Measurements from ENCODE around the gene MTF2. TPM values are rescaled to one million over a fixed set of nuclear protein-coding genes. Genes with fewer than 3 reads are reported as not detected.

MTF2 gene
- total and polyA plus RNA-seq, 4 donors, result 3.2 to 17.8 (median 12.6) TPM

GRCh38 chr1:93036672-93037071 is 42.4 kb upstream of the MTF2 start:
- WGBS, result 83% methylated on average over 4 of the region's 4 CpGs
- Histone ChIP-seq H3K9me3 (ENCODE audit: control insufficient read depth in 4 of 4, low read length in 3 of 4) (no peaks in the 10 kb centered on the region), H3K36me3 (ENCODE audit: control insufficient read depth in 4 of 4, insufficient read depth in 3 of 4, low read depth in 1 of 4, low read length in 3 of 4) (no peaks in the 10 kb centered on the region), H3K4me1 (ENCODE audit: control insufficient read depth in 4 of 4, insufficient read depth in 4 of 4, low read length in 3 of 4) (no peaks in the 10 kb centered on the region), H3K27ac (ENCODE audit: low read depth in 1 of 2, low read length in 2 of 2) (no peak overlapping the region), H3K9ac (ENCODE audit: low read depth in 1 of 2, low read length in 2 of 2) (no peak overlapping the region), H3K4me3 (ENCODE audit: low read depth in 1 of 3, low read length in 3 of 3) (no peak overlapping the region), H3K27me3 (ENCODE audit: control insufficient read depth in 4 of 4, insufficient read depth in 4 of 4, low read length in 3 of 4) (no peaks in the 10 kb centered on the region)
- no peak for DNase-seq (ENCODE audit: low spot score)
- no peak for TF ChIP-seq FOXA2 (IDR thresholded peaks at IDR 0.05)
- TF ChIP-seq SP1 (IDR thresholded peaks at IDR 0.05), result no peak
- TF ChIP-seq RAD21 (IDR thresholded peaks at IDR 0.05), result no peak
- no peak for TF ChIP-seq GABPA (IDR thresholded peaks at IDR 0.05 in 1 of 2, conservative IDR thresholded peaks at IDR 0.05 in 1 of 2)
- TF ChIP-seq RXRA (IDR thresholded peaks at IDR 0.05), result no peak
- no peak for TF ChIP-seq HNF4G (IDR thresholded peaks at IDR 0.05)
- TF ChIP-seq JUND (IDR thresholded peaks at IDR 0.05), result no peak
- no peak for TF ChIP-seq EGR1 (IDR thresholded peaks at IDR 0.05; ENCODE audit: low read depth in 2 of 2)
- no peak for TF ChIP-seq TAF1 (conservative IDR thresholded peaks at IDR 0.05)
- no peak for TF ChIP-seq FOXA1 (IDR thresholded peaks at IDR 0.05)
- TF ChIP-seq YY1 (IDR thresholded peaks at IDR 0.05), result no peak
- TF ChIP-seq MAX (IDR thresholded peaks at IDR 0.05), result no peak
- no peak for TF ChIP-seq HNF4A (conservative IDR thresholded peaks at IDR 0.05)
- no peak for TF ChIP-seq CTCF (IDR thresholded peaks at IDR 0.05; ENCODE audit: low read depth, low read length, missing input control)
- TF ChIP-seq REST (IDR thresholded peaks at IDR 0.05), result no peak
- TF ChIP-seq NR2F2 (IDR thresholded peaks at IDR 0.05), result no peak

- WGBS, result 35% methylated on average over 10 of the region's 10 CpGs
- TF ChIP-seq HNF4G (IDR thresholded peaks at IDR 0.05) (peak; percentile 41), HNF4A (conservative IDR thresholded peaks at IDR 0.05) (peak; percentile 68 to 71), JUND (IDR thresholded peaks at IDR 0.05) (peak in 1 of 2 donors; percentile 0), YY1 (IDR thresholded peaks at IDR 0.05) (peak; percentile 17), SP1 (IDR thresholded peaks at IDR 0.05) (peak; percentile 71), REST (IDR thresholded peaks at IDR 0.05) (no peak)
- no peak for DNase-seq (ENCODE audit: low spot score)
These were observed 36.7 kb upstream of the MTF2 start for GRCh38 chr1:93042187-93043056.

More at GRCh38 chr1:93042187-93043056, 36.7 kb upstream of the MTF2 start:
- H3K27me3 ChIP-seq (ENCODE audit: control insufficient read depth in 4 of 4, insufficient read depth in 4 of 4, low read length in 3 of 4), result no peaks in the 10 kb centered on the region
- H3K4me1 ChIP-seq (ENCODE audit: control insufficient read depth in 4 of 4, insufficient read depth in 4 of 4, low read length in 3 of 4), result peaks cover 0 to 8% (median 4%) of the 10 kb centered on the region in 4 donors
- H3K9me3 ChIP-seq (ENCODE audit: control insufficient read depth in 4 of 4, low read length in 3 of 4), result no peaks in the 10 kb centered on the region
- peak overlapping the region; percentile 33 to 53 (median 43) for H3K4me3 ChIP-seq (ENCODE audit: low read depth in 1 of 3, low read length in 3 of 3)
- H3K36me3 ChIP-seq (ENCODE audit: control insufficient read depth in 4 of 4, insufficient read depth in 3 of 4, low read depth in 1 of 4, low read length in 3 of 4), result no peaks in the 10 kb centered on the region
- peak overlapping the region; percentile 25 to 46 for H3K27ac ChIP-seq (ENCODE audit: low read depth in 1 of 2, low read length in 2 of 2)
- H3K9ac ChIP-seq (ENCODE audit: low read depth in 1 of 2, low read length in 2 of 2), result peak overlapping the region; percentile 15 to 81

All from liver (tissue), 9 donors.